ENCODE data around the gene TMEM242.
"Not testable (repeated sequence)": the region's sequence is repeated elsewhere in the genome, so short reads cannot be mapped to it uniquely, and the experiment has no call there.

TMEM242 gene

DNA sequence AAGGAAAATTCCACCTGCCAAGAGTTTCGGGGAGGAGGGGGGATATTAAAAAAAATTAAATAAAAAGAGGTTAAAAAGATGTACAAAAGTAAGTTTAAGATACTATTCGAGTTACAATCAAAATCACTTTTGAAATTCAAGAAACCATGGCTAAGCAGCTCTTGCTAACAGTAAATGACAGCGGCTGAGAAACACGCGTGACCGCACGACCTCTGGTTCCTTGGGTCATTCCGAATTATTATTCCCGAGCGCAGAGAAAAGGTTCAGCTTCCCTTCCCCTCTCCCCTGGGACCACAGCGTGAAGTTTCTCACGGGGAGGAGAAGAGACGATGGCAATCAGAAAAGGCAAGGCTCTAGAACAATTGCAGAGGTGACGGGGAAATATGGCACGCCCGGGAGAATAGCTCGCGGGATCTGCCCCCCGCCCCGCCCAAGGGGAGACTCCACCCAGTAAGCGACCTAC, 496 bp downstream of the TMEM242 start:
- DNase-seq = no peak

DNA sequence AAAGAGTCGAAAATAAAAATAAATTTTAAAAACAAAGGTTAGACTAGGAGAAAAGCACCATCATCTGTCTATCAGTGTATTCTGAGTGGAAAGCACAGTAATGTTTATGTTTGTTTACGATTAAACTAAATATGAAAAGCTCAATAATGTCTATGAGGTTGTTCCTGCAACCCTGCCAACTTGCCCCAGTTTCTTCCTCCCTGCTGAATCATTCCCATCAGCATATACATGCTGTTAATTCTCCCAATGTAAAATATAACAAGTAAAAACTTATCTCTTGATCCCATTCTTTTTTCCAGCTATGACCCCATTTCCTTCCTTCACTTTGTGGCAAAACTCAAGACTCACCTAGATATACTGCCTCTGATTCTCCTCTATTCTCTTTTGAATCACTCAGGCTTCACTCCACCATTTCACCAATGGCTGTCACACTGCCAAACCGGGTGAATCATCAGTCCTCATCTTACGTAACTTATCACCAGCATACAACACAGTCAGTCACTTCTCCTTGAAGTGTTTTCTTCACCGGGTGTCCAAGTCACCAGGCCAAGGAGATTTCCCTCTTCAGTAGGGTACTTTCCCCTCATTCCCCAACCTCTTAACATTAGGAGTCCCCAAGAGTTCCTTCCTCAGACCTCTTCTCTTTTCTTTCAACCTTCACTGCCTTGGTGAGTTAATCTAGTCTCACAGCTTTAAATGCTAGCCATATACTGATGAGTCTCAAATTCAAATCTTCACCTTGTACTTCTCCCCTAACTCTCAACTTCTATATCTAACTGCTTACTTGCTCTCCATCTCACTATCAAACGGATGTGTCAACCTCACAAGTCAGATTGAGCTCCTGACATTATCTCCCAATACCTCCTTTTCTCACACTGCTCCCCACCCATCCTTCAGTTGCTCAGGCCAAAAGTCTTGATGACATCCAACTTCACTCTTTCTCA, 6.2 kb downstream of the TMEM242 start:
- DNase-seq = no peak

DNA sequence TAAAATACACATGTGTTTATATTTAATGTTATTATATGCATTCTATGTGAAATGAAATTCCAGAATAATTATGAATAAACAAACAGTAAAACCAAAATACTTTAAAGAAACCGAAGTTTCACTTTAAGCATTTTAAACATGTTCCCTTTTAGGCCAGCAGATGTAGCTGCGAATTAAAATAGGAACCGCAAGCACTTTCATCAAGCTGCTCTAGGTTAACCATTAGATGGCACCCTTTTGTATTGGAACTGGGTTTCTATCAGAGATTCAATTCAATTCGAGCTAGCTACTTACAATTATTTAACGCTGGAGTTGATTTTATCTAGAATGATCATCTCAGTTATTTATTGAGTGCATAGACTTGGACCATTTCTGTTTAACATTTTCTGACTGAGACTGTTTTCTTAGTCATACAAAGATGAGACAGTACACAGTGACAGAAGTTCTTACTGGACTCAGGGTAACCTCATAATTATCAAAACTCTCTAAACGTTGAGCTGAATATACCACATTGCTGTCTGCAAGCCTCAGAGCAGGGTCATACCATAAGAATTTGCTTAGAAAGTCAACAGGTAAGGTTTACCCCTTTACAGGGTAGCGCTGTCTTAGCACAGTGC, 8.5 kb downstream of the TMEM242 start:
- no peak for DNase-seq

DNA sequence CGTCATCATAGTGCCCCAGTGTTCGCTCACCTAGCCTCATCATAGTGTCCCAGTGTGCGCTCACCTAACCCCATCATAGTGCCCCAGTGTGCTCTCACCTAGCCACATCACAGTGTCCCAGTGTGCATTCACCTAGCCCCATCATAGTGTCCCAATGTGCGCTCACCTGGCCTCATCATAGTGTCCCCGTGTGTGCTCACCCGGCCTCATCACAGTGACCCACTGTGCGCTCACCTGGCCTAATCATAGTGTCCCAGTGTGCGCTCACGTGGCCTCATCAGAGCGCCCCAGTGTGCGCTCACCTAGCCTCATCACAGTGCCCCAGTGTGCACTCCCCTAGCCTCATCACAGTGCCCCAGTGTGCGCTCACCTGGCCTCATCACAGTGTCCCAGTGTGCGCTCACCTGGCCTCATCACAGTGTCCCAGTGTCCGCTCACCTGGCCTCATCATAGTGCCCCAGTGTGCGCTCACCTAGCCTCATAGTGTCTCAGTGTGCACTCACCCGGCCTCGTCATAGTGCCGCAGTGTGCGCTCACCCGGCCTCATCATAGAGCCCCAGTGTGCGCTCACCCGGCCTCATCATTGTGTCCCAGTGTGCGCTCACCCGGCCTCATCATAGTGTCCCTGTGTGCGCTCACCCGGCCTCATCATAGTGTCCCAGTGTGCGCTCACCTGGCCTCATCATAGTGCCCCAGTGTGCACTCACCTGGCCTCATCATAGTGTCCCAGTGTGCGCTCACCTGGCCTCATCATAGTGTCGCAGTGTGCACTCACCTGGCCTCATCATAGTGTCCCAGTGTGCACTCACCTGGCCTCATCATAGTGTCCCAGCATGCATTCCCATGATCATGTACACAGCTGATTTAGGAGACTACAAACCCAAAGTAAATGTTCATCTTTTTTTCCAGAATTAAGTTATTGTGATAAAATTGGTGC, 9.5 kb downstream of the TMEM242 start:
- no peak for DNase-seq

DNA sequence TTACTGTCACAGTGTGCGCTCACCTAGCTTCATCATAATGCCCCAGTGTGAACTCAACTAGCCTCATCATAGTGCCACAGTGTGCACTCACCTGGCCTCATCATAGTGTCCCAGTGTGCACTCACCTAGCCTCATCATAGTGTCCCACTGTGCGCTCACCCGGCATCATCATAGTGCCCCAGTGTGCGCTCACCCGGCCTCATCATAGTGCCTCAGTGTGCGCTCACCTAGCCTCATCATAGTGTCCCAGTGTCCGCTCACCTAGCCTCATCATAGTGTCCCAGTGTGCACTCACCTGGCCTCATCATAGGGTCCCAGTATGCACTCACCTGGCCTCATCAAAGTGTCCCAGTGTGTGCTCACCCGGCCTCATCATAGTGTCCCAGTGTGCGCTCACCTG, 10.6 kb downstream of the TMEM242 start:
- DNase-seq = no peak

DNA sequence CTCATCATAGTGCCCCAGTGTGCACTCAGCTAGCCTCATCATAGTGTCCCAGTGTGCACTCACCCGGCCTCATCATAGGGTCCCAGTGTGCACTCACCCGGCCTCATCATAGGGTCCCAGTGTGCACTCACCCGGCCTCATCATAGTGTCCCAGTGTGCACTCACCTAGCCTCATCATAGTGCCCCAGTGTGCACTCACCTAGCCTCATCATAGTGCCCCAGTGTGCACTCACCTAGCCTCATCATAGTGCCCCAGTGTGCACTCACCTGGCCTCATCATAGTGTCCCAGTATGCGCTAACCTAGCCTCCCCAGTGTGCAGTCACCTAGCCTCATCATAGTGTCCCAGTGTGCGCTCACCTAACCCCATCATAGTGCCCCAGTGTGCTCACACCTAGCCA, 12.6 kb downstream of the TMEM242 start:
- DNase-seq = not testable (repeated sequence)

DNA sequence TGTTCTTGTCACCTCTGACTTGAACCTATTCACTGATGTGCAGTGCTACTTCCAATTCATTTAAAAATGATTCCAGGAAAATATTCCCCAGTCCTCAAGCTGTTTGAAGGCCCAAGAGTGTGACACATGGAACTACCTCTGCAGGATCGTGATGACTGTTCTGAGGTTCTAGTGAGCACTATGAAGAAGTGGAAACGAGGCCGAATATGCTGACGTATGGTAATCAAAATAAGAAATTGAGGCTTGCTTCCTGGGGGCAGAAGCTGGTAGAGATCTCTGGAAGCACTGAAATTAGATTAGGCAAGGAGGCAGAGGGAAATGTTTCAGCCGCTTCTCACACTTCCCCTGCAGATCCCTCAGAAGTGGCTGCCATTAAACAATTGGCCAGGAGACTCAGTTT, 15.7 kb downstream of the TMEM242 start:
- DNase-seq = no peak

DNA sequence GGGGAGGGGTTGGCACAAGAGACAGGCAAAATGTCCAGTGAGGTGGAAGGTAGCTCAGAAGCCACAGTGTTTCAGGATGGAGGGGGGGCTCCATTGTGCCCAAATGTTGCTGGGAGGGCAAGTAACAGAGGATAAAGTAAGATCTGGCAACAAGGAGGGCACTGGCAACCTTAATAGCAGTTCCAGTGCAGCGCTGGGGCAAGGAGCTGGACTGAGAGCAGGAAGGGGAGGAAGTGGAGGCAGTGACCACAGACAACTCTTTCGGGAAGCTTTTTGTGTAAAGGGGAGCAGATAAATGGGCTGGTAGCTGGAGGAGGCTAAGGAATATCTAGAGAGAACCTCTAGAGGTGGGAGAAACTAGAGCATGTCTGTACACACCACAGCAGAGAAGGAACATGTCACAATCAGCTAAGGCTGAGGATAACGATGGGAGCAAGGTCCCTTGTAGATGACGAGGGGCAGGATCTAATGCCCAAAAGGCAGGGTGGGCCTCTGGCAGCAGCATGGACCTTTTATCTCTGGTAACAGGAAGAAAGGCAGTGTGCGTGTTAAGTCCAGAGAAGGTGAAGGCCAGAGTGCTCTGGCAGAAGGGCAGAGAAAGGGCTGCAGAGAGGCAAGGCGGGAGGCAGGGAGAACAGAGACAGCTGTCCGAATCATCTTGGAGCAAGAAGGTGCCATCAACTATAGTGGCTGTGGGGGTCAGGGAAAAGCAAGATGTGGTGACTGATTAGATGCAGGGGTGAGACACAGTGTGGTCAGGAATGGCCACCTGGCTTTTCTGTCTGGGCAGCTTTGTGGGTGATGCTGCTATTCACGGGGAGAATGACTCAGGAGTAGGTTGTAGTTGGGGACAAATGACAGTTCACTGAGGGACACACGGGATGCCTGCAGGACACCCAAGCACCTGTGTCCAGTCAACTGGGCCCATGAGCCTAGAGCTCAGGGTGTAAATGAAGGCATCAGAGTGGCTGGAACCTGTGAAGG, 17.4 kb downstream of the TMEM242 start:
- DNase-seq = no peak

DNA sequence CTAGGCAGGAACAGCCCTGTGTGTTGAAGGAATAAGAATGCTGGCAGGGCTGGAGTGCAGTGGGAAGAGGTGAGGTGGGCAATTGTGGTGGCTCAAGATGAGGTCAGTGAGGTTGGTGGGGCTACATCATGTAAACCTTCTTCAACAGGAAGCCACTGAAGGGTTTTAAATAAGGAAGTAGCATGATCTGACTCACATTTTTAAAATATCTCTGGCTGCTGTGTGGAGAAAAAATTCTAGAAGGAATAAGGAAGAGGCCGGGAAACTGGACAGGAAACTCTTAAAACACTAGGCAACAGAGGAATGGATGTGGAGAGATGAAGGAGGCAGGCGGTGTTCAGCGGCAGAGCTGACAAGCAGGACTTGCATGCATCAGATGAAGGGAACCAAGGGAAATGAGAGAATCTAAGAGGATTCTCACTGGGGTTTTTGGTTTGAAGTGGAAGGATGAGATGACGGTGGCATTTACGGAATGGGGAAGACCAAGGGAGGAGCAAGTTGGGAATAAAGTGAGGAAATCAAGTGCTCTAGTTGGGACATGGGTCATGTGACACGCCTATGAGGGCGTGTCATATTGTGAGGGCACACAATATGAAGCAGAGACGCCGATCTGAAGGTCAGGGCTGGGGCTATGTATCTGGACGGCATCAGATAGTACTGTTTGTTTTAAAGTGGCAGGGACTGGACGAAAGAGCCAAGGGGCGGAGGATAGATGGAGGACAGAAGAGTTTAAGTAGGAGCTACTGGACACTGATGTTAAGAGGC, 18.2 kb downstream of the TMEM242 start:
- DNase-seq = peak; percentile 69

DNA sequence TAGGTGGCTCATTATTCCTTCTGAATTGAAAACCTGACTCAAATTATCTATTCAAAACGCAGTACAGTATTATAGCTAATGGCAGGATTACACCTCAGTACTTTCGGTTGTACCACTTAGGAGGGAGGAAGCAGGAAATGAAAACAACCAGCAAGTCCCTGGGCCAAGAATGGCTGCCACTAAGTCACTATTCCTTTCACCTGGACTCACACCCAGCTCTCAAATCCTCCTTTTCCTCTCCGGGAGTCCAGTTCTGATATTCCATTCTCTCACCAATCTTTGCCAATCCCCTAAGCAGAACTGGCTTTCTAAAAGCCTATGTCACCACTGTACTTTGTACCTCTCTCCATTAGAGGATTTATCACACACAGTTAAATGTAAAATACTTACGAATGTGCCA, 20.6 kb downstream of the TMEM242 start:
- no peak for DNase-seq

DNA sequence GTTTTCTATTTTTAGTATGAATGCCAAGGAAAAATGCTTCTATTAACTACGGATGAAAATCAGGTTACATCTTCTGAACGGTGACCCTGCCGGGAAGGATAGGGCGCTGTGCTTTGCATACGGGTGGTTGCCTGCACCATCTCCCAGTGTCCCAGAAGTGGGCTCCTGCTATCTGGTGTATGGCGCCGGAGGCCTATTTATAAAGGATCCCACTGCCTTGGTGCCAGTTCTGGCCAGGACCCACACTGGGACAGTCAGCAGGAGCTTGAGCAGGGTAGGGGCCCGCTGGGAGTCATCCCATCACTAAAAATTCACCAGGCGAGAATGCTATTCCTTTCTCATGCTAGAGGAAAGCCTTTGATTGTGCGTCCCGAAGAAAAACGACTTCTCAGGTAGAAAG, 22.9 kb downstream of the TMEM242 start:
- no peak for DNase-seq

DNA sequence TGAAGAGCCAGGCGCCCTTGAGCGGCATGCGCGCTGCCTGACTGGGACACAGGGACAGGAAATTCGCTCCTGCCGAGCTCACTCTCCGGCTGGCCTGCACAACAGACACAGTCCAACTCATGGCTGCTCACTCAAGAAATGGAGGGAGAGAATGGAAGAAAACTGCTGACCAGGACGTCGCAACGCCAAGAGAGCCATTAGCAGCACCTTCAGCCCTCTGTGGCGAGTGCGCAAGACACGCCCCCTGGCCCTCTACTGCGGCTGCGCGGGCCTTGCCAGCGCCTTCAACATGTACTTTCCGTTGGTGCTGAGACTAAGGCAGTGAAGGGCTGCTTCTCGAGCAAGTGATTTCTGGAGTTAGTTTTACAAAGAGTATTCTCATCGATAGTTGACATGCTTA, 23.3 kb downstream of the TMEM242 start:
- DNase-seq = no peak

DNA sequence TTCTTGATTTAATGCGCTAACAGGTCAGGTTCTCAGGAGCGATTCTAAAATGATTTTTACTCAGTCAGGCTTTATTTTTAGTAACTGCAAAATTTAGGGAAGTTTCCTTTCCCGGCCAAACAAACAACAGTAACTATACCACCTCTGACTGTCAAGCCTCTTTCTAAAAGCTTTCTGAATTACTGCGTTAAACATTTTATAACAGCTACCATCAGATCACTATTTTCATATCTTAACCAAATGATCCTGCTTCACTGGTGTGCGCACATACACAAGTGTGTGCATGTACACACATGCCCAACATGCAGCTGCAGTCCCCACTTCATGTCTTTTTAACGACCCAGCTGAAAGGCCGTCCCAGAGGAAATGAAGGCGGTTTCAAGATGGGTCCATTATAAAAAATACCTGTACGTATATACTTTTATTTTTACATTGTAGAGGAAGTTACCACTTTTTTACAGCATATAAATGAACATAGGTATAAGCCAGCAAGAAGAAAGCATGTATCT, 25.0 kb downstream of the TMEM242 start:
- no peak for DNase-seq

DNA sequence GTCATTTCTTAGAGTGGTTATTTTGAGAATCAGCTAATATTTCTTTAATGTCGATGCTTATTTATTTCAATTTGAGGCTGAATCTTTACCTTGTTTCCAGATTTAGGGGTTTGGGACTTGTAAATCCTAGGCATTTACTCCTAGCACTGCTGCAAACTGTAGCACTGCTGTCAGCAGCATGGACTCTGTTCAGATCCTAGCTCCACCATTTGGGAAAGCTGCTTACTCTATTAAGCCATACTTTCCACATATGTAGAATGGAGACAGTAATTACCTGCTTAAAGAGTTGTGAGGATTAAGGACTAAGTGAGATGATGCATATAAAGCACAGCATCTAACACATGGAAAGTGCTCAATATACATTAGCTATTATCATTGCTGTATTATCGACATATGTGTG, 28.7 kb downstream of the TMEM242 start:
- DNase-seq = no peak

DNA sequence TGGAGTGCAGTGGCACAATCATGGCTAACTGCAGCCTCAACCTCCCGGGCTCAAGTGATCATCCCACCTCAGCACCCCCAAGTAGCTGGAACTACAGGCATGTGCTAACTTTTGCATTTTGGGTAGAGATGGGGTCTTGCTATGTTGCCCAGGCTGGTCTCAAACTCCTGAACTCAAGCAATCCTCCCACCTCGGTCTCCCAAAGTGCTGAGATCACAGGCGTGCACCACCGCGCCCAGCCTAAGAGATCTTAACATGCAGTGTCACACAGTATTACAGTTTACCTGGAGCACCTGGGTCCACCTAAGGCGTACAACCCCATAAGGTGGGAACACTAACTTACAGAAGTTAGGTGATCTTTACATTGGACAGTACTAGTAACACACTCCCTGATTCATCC, 29.5 kb downstream of the TMEM242 start:
- DNase-seq = no peak

DNA sequence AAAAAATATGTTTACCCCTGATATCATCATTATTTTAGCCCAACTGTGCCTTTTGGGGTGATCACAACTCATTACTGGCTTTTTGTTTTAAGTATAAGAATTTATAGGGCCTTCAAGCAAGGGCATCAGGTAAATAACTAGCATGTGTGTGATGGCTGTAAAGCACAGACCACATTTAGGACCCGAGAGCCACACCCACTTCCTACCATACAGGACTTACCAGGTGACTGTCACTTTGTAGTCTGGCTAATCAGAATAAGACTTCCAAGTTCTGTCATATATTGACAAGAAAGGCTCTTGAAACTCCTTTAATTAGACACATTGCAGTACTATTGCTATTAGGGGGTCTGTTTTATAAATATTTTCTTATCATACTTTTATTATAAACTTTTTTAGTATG, 31.1 kb downstream of the TMEM242 start:
- DNase-seq = no peak

DNA sequence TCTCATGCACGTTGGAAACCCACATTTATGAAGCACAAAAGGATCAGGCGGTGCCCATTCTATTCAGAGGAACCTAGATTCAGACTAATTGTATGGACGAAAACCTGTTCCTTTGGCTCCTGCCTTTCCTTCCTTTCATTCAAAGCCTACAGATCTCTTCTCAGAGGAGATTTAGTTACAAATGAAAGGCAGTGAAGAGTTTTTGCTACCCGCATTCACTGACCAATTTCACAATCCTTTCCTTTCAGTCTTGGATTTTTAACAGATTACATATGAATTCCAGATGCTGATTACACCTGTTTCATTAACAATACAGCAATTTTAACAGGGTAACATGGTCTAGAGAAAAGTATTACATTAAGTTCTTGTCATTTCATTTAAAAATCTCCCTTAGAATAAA, 32.0 kb downstream of the TMEM242 start:
- DNase-seq = no peak

DNA sequence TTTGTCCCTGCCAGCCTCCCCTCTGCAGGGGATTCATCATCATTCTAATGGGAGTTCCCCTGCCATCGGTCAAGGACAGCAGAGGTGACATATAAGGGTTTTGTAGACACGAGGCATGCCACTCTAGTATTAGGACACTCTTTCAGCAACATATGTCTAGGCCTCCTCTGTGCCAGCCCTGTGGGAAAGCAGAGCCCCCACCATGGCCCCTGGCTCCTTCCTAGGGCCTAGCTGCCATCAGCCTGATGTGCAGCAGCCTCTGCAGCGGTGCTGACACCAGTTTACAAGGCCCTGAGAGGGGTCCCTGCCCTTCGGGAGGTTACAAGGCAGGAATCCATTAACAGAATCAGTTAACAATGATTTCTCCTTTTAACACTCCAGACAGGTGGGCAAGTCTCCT, 32.5 kb downstream of the TMEM242 start:
- no peak for DNase-seq

DNA sequence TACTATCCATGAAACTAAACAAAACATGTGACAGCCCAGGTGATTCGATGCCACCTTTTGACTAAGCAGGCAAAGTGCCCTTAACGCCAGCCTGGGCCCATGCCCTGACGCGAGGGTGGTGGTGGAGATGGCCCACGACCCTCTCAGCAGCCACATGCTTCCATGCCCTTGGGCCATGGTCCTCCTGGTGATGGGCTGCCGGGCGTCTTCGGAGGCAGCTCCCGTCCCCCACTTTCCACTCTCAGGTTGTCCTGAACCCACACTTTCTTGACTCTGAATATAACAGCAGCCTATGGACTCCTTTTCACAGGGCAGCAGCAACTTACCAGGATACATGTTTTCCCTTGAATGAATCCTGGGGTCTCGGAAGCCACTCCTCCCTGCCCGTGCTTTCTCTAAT, 33.6 kb downstream of the TMEM242 start:
- no peak for DNase-seq

DNA sequence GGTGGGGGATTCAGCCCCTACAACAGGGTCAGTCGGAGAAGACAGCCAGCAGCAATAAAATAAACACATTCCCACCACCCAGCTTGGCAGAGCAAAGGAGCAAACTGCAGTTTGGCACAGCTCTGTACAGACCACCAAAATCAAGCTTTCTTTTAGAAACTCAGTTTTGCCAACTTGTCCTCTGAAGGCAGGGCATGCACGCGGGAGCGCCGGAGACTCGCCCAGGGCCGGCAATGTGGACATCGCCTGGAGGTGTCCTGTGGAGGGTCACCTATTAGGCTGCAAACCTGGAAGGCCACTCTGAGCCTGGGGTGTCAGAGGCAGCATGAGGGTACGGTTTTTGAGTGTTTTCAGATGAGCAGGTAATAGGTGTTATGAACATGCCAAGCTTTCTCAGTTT, 34.7 kb downstream of the TMEM242 start:
- DNase-seq = no peak

DNA sequence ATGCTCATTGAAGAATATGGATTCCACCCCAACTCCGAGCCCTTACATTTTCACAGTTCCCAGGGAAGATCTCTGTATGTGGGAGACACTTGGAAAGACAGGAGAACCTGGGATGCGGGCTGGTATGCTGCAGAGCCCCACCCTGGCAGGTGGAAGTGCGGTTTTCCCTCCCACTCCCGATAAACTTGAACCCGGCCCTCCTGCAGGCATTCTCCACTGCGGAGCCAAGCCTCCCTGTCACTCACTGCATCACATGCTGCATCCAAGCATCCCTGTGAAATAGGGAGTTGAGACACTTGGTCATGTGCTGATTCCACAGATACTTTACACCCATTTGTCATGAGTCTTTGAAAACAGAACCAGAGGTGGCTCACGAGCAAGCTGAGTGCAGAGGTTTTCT, 35.4 kb downstream of the TMEM242 start:
- DNase-seq = no peak

Data from KG1 (cell line).